ENCODE results near the gene EXOC3.

The EXOC3 gene

DNA sequence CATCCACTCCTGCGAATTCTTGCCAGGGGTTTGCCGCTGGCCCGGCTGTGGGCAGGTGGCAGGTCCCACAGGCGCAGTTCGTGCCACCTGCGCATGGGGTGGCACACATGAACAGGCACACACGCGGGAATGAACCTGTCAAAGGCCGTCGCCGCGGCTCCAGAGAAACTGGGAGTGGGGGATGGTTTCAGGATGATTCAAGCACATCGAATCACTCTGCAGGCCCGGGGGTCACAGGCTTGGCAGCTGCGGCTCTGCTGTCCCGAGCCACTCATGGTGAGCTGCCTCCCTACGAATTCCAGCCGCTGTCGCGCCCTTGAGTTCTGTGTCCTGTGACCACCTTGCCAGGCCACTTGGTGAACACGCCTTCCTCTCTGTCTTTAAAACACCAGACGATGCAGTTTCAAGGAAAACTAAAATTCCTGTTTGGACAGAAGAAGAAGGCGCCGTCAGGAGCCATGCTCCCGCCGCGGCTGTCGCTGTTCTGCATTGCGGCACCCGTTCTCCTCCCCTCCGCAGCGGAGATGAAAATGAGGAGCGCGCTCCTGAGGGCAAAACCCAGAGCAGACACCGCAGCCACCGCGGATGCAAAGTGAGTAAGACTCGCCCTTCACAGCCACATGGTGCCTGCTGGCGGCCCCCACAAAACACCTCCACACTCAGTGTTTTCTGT is 15.4 kb upstream of the EXOC3 start:
- no peak for DNase-seq

GRCh38 chr5:428219-428618 is 14.8 kb upstream of the EXOC3 start:
- DNase-seq = no peak

DNA sequence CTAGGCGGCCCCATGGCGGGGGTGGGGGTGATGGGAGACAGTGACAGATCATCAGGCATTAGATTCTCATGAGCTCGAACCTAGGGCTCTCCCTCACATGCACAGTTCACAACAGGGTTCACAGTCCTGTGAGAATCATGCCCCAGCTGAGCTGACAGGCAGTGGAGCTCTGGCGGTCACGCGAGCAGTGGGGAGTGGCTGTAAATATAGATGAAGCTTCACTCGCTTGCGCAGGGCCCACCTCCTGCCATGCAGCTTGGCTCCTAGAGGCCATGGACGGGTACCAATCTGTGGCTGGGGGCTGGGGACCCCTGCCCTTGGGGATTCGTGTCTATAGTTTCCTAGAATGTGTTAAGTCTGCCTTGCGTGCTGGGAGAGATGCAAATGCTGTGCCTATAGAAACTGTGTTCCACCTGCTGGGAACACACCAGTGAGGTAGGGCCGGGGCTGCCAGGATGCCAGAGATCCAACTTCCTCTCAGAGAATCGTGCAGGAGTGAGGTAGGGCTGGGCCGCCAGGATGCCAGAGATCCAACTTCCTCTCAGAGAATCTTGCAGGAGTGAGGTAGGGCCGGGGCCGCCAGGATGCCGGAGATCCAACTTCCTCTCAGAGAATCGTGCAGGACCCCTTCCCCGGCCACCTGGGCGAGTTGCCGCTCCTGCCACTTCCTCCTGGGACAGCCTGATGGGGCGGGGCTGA is 14.1 kb upstream of the EXOC3 start:
- no peak for DNase-seq

- no peak for DNase-seq
Observed at GRCh38 chr5:429453-430188, 13.4 kb upstream of the EXOC3 start.

- no peak for DNase-seq
Observed at GRCh38 chr5:430214-430925, 12.6 kb upstream of the EXOC3 start.

- DNase-seq = peak; percentile 22
Observed at GRCh38 chr5:431001-431710, 11.8 kb upstream of the EXOC3 start.

- no peak for DNase-seq
Observed at GRCh38 chr5:431711-432050, 11.3 kb upstream of the EXOC3 start.

DNA sequence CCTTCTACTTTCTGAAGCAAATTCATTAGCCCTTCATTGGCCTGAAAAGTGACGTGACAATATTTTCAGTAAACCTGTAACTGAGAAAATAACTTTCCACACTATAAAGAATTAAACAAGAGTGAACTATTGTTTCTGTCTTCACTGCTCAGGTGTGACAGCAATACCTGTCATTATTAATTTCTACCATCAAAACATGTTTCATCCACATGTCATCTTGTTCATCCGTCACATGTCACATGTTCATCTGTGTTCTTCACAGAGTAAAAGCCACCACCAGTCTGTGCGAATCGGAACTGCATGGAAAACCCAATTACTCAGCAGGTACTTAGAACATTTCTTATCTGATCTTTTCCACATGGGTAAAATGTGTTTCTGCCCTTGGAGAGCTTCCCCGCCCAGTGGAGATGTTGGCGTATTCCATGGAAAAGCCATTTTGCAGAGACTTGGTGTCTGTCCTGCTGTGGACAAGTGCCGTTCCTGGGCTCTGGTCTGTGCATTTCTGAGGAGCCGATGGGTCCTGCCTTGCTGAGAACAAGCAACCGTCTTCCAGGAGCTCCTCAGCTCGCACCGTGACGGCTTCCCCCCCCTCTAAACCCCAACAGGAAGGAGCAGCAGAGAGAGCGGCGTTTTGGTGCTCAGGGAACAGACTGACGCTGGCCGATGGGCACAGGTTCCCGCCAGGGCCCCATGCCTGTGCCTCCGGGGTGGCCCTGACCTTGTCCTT is 10.6 kb upstream of the EXOC3 start:
- DNase-seq = no peak

DNA sequence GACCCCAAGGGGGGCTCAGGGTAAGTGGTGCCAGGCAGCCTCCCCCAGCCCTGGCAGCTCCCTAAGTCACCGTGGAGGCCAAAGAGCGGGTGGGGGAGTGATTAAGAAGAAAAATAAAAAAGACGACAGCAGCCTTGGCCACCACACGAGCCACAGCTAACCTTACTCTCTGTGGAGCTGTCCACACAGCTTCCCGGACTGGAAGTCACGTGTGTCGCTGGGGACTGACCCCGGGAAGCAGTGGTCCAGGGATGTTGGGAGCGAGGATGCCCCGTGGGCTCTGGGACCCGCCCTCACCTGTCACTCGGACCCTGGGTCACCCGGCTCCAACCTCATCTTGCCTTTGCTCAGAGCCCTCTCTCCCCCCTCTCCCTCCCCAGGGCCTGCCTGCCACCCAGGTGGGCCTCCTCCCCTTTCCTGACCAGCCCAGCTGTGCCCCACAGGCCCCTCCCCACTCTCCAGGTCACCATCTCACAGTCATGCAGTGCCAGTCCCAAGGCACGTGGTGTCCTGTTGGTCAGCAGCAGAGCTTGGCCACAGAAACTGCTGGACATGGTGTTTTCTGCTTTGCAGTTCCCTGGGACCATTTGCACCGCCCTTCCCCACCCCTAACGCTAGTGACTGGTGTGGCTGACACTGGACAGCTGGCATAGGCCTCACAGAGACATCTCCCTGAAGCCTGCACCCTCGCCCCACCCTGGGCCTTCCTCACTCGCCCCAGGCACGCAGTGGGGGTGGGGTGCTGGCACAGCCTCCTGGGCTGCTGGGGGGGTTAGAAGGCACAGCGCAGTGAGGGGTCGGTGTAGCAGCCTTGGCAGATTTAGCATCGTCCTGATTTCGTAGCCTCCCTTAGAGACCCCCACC is 9.8 kb upstream of the EXOC3 start:
- no peak for DNase-seq

DNA sequence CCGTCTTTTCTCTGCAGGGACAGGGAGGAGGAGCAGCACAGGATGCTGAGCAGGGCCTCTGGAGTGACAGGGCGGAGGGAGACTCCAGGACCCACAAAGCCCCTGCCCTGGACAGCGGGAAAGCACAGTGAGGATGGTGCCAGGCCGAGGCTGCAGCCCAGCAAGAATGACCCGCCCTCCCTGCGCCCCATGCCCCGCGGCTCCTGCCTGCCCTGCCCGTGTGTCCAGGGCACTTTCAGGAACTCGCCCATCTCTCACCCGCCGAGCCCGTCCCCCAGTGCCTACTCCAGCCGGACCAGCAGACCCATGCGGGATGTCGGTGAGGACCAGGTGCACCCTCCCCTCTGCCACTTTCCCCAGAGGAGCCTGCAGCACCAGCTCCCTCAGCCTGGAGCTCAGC is 9.1 kb upstream of the EXOC3 start:
- DNase-seq = no peak

DNA sequence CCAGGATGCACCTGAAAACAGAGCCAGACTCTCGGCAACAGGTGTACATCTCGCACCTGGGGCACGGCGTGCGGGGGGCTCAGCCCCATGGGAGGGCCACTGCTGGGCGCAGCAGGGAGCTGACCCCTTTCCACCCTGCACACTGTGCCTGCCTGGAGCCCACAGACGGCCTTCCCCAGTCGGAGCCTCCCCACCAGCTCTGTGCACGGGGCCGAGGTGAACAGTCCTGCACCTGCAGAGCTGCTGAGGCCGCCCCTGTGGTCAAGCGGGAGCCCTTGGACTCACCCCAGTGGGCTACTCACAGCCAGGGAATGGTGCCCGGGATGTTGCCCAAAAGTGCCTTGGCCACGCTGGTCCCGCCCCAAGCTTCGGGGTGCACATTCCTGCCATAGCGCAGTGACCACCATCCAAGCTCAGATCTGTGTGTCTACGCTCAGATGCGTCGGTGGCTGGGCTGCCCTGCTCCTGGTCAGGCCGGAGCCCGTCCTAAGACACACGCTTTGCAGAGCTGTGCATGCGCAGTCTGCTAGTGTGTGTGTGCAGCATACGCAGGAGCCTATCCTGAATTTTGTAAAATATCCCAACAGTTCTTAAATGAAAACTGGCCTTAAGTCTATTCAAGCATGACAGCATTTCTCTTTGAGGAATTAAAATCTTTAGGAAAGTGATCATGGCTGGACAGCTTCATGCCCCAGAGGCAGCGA is 8.4 kb upstream of the EXOC3 start:
- no peak for DNase-seq

- no peak for DNase-seq
Observed at GRCh38 chr5:435156-435790, 7.7 kb upstream of the EXOC3 start.

DNA sequence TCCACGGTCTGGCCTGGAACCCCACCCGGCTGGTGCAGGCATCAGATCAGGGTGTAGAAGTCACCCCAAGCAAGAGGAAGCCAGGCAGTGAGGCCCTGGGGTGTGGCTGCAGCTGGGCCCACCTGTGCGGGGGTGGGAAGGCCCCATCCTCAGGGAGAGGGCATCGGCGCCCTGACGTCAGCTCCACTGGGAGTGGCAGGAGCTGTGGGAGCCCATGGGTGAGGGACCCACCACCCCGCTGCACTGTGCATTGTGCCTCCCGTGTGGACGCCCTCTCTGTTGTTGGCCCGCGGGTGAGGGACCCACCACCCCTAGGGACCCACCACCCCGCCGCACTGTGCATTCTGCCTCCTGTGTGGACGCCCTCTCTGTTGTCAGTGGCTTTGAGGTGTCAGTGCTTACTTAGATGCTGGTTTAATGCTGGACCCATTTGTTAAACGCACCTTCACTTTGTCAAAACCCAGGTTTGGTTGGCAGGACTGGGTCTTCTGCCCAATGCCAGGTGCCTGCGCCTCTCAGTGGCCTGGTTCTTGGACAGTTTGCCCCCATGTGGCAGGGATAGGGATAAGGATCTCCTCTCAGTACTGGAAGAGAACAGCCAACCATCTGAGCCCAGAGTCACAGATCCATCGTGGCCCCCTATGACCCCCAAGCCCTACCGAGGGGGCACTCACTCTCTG is 6.9 kb upstream of the EXOC3 start:
- DNase-seq = no peak

DNA sequence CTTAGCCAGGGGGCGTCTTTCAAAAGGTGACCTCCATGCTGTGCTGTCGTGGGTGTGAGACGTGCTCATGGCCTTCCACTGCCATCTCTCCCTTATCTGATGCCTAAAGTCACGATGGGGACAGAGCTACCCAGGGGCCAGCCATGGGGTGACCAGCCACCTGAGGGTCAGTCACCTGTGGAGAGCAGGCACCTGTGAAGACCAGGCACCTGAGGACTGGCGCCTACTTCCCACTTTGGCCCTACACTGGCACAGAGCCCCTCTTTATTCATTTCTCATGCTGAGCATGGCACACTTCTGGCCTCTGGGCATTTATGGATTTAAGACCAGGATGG is 6.4 kb upstream of the EXOC3 start:
- DNase-seq = no peak

DNA sequence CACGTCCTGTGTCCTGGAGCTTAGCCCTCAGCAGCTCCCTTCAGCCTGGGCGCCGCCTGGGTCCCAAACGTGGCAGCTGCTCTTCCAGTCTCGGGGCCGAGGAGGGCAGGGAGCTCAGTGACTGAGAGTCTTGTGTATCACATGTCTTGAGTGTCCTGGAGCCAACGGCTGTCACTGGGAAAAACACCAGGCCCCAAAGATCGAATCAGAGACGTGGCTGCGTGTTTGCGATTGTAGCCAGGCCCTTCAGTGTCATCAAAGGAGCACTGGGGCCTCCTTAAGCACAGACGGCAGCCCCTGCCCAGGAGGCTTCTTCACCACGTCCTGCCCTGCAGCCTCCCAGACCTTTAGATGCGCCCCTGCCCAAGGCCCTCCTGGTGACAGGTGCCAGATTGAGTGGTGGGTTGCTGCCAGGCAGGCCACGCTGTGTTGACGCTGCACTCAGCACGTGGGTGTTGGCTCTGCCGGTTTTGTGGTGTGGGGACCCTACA is 5.7 kb upstream of the EXOC3 start:
- DNase-seq = no peak

DNA sequence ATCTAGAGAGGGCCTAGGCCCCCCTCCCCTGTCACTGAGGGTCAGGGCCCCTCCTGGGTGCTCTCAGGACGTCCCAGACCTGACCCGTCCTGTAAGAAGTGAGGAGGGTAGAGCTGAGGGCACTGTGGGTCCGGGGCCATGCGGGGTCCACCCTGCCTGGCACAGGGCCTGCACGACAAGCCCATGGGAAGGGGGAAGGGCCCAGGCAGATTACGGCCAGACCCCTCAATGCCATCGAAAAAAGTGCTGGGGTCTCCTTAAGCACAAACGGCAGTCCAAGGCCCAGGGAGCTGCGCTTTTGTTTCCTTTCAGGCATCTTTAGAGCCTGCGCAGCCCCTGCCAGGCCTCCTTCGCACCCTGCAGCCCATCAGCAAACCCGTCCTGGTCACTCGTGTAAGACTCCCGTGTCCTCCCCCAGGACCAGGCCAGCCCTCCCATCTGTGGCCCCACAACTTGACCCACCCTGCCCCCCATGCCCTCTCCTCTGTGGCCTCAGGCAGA is 4.4 kb upstream of the EXOC3 start:
- no peak for DNase-seq

DNA sequence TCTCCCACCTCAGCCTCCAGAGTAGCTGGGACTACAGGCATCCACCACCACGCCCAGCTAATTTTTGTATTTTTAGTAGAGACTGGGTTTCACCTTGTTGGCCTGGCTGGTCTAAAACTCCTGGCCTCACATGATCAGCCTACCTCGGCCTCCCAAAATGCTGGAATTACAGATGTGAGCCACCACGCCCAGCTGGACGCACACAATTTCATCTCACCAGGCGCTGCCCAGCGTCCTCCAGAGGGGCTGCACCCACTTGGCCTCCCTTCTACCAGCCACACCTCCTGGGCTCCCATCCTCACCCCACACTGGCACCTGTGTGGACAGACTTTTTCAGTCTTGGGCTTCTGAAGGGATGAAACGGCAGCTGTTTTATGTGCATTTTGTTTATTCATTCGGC is 3.8 kb upstream of the EXOC3 start:
- DNase-seq = no peak

DNA sequence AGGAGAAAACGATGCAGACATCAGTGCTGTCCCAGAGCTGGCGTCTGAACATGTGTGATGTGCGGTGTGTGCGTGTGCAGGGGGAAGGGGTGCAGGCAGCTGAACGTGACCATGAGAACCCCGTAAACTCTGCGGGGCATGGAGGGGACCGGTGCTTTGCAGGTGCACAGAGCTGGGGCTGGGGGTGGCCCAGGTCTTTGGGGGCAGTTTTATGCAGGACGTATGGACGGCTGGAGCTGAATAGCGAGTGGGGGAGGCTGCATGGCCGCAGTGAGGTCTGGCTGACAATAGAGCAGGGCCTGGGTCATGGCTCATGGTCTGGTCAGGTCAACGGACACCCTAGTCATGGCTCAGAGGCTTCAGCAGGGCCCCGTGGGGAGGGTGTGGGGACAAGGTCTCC is 3.3 kb upstream of the EXOC3 start:
- no peak for DNase-seq
